CD4-positive, alpha-beta T cell treated with Interleukin-4 for 1 hour (primary cell): ENCODE data around the gene NUDCD3.

ENCODE experiments used
- DNase-seq, 2 donors: peaks; one replicate each; pipeline ENCODE4 v3.0.0-alpha.2; 2020 to 2022

NUDCD3 gene

GRCh38 chr7:44490351-44491200, at the start of gene NUDCD3:
Gene NUDCD3, minus strand, starts transcription at chr7:44490658. Its CDS starts 58 bp downstream, at chr7:44490600.
- peak; percentile 83 to 86 for DNase-seq

GRCh38 chr7:44539669-44540506, 49.4 kb upstream of the NUDCD3 start:
- no peak for DNase-seq

GRCh38 chr7:44538798-44539668, 48.6 kb upstream of the NUDCD3 start:
- no peak for DNase-seq

GRCh38 chr7:44538093-44538797, 47.8 kb upstream of the NUDCD3 start:
- no peak for DNase-seq

DNA sequence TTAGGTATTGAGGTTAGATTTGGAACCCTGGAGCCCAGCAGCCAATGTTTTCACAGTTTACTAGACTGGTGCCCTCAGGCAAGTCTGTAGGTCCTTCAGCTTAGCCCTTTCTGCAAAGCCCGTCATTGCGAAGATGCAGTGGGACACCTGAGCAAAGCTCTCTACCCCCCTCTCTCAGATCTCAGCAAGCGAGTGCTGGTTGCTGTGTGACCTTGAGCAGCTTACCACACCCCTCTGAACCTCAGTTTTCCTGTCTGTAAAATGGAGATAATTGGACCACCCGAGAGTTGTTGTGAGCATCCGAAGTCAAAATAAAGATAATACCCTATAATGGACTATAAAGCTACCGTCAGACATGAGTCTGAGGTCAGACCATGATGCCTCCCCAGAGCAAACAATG, 47.0 kb upstream of the NUDCD3 start:
- DNase-seq = no peak

DNA sequence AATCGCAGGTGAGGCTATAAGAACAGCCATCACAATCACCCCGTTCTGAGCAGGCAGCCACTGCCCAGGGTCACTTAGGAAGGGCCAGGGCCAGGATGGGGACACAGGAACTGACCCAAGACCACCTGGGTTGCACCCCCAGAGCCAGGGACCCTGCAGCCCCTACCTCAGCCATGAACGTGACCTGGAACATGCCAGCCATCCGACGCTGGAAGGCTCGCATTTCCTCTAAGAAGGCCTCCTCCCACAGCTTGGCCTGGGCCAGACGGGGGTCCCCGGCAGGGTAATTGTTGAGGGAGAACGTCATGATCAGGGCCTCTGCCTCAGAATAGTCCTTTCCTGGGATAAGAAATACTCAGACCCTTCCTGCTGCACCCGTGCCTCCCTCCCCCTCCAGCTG, 45.6 kb upstream of the NUDCD3 start:
- DNase-seq = no peak

DNA sequence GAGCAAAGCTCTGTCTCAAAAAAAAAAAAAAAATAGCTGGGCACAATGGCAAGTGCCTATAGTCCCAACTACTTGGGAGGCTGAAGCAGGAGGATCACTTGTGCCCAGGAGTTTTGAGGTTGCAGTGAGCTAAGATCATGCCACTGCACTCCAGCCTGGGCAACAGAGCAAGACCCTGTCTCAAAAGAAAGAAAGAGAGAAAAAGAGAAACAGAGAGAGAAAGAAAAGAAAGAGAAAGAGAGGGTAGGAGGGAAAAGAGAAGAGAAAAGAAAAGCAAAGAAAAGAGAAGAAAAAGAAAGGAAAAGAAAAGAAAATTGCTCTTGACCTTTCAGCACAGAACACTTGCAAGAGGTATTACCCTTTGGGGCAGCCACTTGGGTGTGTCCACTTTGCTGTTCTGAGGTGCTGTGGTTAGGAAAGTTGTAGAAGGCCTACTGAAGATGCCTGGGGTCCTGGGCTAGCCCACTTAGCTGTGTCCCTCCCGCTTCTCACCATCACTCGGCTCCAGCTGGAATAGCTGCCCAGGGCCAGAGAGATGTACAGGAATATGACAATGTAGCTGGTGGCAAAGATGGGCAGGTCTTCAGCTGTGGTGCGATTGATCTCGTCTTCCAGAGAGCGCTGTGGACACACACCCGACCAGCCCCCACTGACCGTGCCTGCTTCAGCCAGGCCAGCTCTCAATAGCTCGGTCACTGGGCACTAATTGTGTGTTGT, 45.0 kb upstream of the NUDCD3 start:
- DNase-seq = no peak

- DNase-seq = peak; percentile 32 to 36
These were observed 44.0 kb upstream of the NUDCD3 start for GRCh38 chr7:44534501-44534900.

DNA sequence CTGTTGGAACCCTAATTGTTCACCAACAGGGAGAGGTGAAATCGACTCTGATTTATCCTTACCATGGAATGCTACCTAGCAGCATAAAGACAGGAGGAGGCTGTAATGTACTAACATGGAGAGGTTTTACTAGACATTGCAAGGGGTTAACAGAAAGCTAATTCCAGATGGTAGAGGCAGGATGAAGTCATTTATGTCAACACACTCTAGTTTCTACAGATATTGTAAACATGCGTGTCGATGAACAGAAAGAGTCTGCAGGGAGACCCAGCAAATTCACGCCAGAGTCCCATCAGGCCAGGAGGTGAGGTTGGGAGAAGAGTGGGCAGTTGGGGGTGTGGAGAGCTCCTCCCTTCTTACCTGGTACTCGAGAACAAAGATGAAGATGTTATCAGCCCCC, 43.6 kb upstream of the NUDCD3 start:
- DNase-seq = no peak

- no peak for DNase-seq
These were observed 43.0 kb upstream of the NUDCD3 start for GRCh38 chr7:44533301-44534055.

DNA sequence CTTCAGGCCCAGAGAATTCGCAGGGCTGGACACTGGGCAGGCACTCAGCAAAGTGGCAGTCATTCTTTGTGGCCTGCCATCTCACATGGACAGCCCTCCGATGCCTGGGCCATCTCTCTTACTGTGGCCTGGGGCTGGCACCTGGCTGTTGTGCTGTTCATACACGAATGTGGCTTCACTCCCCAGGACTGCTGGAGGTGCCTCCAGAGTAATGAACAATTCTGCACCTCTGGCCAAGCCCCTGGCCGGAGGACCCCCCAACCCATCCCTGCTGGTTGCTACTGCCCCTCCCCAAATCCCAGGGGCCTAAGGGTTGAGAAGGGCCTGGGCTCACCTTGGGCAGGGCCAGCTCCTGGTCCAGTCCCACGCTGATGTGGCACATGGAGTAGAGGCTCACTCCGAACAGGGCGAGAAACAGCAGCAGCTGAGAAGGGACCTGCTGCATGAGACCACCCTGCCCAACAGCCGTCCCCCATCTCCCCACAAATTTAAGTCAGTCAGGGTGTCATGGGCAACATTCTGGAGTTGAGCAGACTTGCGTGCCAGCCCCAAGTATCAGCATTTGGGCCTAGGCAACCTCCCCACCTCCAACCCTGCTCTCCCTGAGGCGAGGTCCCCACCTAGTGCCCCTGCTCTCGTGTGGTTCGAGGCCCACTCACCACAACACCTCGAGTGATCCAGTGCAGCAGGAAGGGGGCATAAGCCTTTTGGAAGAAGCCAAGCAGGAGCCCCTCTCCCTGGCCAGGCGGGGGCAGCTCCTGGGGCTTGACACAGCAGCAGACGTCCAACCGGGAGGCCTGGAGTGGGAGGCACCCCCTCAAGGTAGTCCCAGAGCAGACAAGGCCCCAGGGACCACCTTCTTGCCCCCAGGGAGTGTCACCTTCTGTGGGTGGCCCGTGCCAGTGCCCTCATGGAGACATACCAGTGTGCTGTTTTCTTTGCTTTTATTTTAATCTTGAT, 41.2 kb upstream of the NUDCD3 start:
- DNase-seq = no peak

DNA sequence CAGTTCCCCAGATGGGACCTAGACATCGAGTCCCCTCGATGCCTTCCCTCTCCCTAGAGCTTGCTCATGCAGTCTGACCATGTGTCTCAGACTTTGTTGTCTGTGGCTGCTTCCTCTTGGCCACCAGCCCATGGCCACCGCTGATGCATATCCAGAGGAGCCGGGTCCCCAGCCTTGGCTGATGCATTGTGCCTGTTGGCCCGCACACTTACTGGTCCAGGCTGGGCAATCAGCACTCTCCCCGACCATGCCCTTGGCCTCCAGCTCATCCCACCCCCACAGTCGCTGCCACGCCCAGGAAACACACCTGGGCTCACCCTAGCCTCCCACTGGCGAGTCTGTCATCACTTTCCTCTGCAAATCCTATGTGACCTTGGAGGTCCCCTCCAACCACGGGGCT, 40.5 kb upstream of the NUDCD3 start:
- DNase-seq = no peak

DNA sequence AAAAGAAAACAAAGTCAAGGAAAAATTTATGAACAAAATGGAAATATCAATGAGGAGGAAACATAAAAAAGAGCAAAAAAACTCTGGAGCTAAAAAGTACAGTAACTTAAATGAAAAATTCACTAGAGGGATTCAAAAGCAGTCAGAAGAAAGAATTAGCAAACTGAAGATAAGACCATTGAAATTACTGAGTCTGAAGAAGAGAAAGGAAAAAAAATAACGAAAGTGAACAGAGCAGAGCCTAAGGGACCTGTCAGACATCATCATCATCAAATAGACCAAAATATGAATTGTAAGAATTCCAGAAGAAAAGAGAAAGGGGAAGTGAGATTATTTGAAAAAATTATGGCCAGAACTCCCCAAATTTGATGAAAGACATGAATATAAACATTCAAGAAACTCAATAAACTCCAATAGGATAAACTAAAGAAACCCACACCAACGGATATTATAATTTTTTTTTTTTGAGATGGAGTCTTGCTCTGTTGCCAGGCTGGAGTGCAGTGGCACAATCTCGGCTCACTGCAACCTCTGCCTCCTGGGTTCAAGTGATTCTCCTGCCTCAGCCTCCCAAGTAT, 34.4 kb upstream of the NUDCD3 start:
- no peak for DNase-seq

- no peak for DNase-seq
These were observed 31.9 kb upstream of the NUDCD3 start for GRCh38 chr7:44522315-44522714.

DNA sequence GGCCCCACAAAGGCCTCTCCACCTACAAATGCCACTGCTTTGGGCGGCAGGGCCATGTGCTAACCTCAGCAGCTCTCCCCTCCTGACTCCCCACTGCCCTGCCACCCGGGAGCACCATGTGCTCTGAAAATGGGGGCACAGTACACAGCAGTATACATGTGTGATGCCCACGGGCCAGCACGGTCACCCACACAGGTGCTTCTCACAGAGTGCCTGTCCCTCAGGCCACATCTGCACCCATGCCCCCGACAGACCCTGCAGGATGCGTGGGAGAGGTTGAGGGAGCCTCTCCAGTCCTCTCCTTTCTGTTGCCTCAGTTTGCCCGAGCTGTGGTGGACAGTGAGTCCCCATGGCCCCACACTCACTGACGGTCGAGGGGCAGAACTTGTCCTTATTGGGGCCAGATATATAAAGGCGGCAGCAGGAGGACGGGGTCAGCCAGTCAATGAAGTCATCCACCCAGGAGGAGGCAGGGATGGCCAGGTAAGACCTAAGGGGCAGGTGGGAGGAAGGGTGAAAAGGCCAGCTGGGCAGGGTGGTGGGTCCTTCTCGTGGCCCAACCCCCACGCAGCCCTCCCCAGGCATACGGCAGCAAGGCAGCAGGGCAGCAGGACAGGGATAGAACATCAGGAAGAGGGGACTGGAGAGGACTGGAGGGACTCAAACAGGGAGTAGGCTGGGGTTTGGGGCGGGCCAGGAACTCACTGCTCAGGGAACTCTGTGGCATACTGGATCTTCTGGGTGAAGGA, 31.1 kb upstream of the NUDCD3 start:
- no peak for DNase-seq

GRCh38 chr7:44520574-44520973, 30.1 kb upstream of the NUDCD3 start:
- no peak for DNase-seq

- DNase-seq = no peak
These were observed 29.1 kb upstream of the NUDCD3 start for GRCh38 chr7:44519546-44519945.

- DNase-seq = no peak
These were observed 28.3 kb upstream of the NUDCD3 start for GRCh38 chr7:44518761-44519160.

DNA sequence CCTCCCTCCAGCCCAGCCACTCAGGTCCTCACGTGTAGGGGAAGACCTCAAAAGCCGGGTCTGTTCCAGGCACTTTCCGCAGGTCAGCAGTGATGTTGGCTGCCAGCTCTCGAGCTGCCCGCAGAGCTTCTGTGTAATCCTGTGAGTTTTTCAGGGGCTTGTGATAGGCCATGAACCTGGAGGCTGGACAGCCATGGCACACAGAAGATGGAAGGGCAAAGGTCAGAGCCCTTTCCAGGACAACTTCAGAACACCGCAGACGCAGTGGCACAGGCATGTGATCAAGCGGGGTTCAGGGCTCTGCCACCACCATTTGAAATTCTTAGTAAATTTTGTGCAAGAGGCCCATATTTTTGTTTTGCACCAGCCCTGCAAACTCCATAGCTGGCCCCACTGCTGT, 26.7 kb upstream of the NUDCD3 start:
- no peak for DNase-seq
